OCI-LY1 (cell line): ENCODE measurements around the gene CAB39.

Experiments
- H2AFZ ChIP-seq: fragments of 200-600 bp; sonication (generic), shearing (Covaris generic); 2 replicates; pipeline ENCODE4 v1.6.0; 2014; ENCODE audit warnings: antibody characterized with exemption, mild to moderate bottlenecking, low read length
- H3F3A ChIP-seq: fragments of 200-600 bp; sonication (generic), shearing (Covaris generic); 2 replicates; pipeline ENCODE4 v1.6.0; 2014; ENCODE audit warnings: mild to moderate bottlenecking, antibody characterized with exemption, low read length, moderate library complexity; ENCODE audit not compliant: insufficient read depth
- H3K27ac ChIP-seq: fragments of 200-600 bp; sonication (generic); 2 replicates; pipeline ENCODE4 v1.5.1; 2014; ENCODE audit warnings: low read length, mixed run types, mild to moderate bottlenecking, low read depth; ENCODE audit not compliant: poor library complexity, severe bottlenecking
- H3K27me3 ChIP-seq: fragments of 200-600 bp; sonication (generic); 2 replicates; pipeline ENCODE4 v1.6.0; 2014; ENCODE audit warnings: antibody characterized with exemption, mild to moderate bottlenecking, low read length, moderate library complexity; ENCODE audit not compliant: insufficient read depth
- H3K36me3 ChIP-seq: fragments of 200-600 bp; sonication (generic); 2 replicates; pipeline ENCODE4 v1.6.1; 2014; ENCODE audit warnings: mild to moderate bottlenecking, antibody characterized with exemption, low read length, moderate library complexity, mixed read lengths; ENCODE audit not compliant: insufficient read depth
- H3K4me1 ChIP-seq: fragments of 200-600 bp; sonication (generic); 2 replicates; pipeline ENCODE4 v1.5.1; 2014; ENCODE audit warnings: mild to moderate bottlenecking, low read length, moderate library complexity; ENCODE audit not compliant: insufficient read depth, severe bottlenecking
- H3K4me2 ChIP-seq: fragments of 200-600 bp; sonication (generic), shearing (Covaris generic); 2 replicates; pipeline ENCODE4 v1.6.1; 2014; ENCODE audit warnings: low read length
- H3K4me3 ChIP-seq: fragments of 200-600 bp; sonication (generic); 2 replicates; pipeline ENCODE4 v1.5.1; 2014; ENCODE audit warnings: low read length, low read depth, mild to moderate bottlenecking, mixed read lengths; ENCODE audit not compliant: poor library complexity, severe bottlenecking
- H3K79me2 ChIP-seq: fragments of 200-600 bp; shearing (Covaris generic); 2 replicates; pipeline ENCODE4 v1.6.1; 2016; ENCODE audit warnings: mixed run types, low read length, mixed read lengths; ENCODE audit not compliant: insufficient read depth
- H3K9ac ChIP-seq: fragments of 200-600 bp; sonication (generic), shearing (Covaris generic); 2 replicates; pipeline ENCODE4 v1.6.1; 2014; ENCODE audit warnings: mild to moderate bottlenecking, low read length, mixed read lengths
- H3K9me2 ChIP-seq: fragments of 200-600 bp; sonication (generic), shearing (Covaris generic); 2 replicates; pipeline ENCODE4 v1.6.1; 2014; ENCODE audit warnings: low read depth, mild to moderate bottlenecking, low read length, mixed read lengths
- H3K9me3 ChIP-seq: fragments of 200-600 bp; shearing (Covaris generic); 2 replicates; pipeline ENCODE4 v1.6.1; 2014; ENCODE audit warnings: low read length, mixed read lengths
- H4K20me1 ChIP-seq: fragments of 200-600 bp; sonication (generic), shearing (Covaris generic); 2 replicates; pipeline ENCODE4 v1.6.0; 2016; ENCODE audit warnings: mild to moderate bottlenecking, low read length; ENCODE audit not compliant: insufficient read depth
- EZH2 ChIP-seq: fragments of 200-600 bp; sonication (generic), shearing (Covaris generic); IDR thresholded peaks from 2 replicates; pipeline ENCODE4 v1.8.0; 2017; ENCODE audit warnings: borderline replicate concordance, mixed run types, mild to moderate bottlenecking, antibody characterized with exemption, low read length, moderate library complexity, mixed read lengths
- TF ChIP-seq, protein P1 (sequence below): fragments of 200-600 bp; sonication (generic), shearing (Covaris generic); IDR thresholded peaks from 2 replicates; pipeline ENCODE4 v1.5.1; 2017; ENCODE audit warnings: mild to moderate bottlenecking, antibody characterized with exemption, low read length, moderate library complexity, mixed read lengths

Gene CAB39

DNA sequence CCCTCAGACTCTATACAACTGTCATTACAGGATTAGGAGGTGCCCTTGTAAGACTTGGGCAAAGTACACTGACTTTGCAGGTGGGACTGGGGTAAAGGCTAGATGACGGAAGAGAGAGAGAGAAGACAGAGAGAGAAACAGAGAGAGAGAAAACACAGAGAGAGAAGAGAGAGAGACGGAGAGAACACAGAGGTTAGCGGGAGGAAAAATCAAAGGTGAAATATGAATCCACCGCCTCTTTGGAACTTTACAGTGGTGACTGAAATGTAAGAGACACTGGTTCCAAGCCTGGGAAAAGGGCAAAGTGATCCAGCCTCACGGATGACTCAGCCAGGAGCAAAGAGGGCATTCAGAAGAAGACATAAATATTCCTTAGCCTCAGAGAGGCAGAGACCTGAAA is 25.1 kb upstream of the CAB39 start:
- no peaks in the 10 kb centered on the region for H3K9me2 ChIP-seq
- TF ChIP-seq, protein P1, sequence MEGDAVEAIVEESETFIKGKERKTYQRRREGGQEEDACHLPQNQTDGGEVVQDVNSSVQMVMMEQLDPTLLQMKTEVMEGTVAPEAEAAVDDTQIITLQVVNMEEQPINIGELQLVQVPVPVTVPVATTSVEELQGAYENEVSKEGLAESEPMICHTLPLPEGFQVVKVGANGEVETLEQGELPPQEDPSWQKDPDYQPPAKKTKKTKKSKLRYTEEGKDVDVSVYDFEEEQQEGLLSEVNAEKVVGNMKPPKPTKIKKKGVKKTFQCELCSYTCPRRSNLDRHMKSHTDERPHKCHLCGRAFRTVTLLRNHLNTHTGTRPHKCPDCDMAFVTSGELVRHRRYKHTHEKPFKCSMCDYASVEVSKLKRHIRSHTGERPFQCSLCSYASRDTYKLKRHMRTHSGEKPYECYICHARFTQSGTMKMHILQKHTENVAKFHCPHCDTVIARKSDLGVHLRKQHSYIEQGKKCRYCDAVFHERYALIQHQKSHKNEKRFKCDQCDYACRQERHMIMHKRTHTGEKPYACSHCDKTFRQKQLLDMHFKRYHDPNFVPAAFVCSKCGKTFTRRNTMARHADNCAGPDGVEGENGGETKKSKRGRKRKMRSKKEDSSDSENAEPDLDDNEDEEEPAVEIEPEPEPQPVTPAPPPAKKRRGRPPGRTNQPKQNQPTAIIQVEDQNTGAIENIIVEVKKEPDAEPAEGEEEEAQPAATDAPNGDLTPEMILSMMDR = no peak
- no peak for TF ChIP-seq EZH2
- no peak overlapping the region for H3K4me3 ChIP-seq
- no peaks in the 10 kb centered on the region for H3K9me3 ChIP-seq
- H3K9ac ChIP-seq = no peak overlapping the region
- no peak overlapping the region for H3K4me2 ChIP-seq
- no peaks in the 10 kb centered on the region for H3K27me3 ChIP-seq
- no peaks in the 10 kb centered on the region for H3K79me2 ChIP-seq
- no peaks in the 10 kb centered on the region for H3F3A ChIP-seq
- H3K4me1 ChIP-seq = no peaks in the 10 kb centered on the region
- H4K20me1 ChIP-seq = no peaks in the 10 kb centered on the region
- H3K27ac ChIP-seq = no peak overlapping the region
- H2AFZ ChIP-seq = no peak overlapping the region
- no peaks in the 10 kb centered on the region for H3K36me3 ChIP-seq

DNA sequence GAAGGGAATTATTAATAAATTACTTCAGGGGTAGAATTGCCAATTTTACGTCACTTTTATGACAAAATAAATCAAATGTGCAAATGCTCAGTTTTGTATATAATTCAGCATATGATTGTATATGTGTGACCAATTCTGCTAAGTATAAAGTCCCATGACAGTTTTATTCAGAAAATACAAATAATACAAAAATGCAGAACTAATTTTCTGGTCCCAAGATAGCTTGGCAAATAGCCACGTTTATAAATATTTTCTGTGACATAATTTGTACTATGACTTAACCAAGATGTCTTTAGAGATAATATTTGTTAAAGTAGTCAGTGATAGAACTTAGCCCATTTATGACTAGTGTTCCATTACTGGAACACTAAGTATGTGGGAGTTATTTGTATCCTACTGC is 24.2 kb upstream of the CAB39 start:
- no peaks in the 10 kb centered on the region for H3K79me2 ChIP-seq
- TF ChIP-seq EZH2 = no peak
- TF ChIP-seq, protein P1 = no peak
- H3K4me1 ChIP-seq = no peaks in the 10 kb centered on the region
- no peaks in the 10 kb centered on the region for H3K36me3 ChIP-seq
- no peak overlapping the region for H3K9ac ChIP-seq
- no peaks in the 10 kb centered on the region for H3K27me3 ChIP-seq
- H4K20me1 ChIP-seq = no peaks in the 10 kb centered on the region
- H3K27ac ChIP-seq = no peak overlapping the region
- no peak overlapping the region for H3K4me3 ChIP-seq
- H3K9me3 ChIP-seq = no peaks in the 10 kb centered on the region
- H2AFZ ChIP-seq = no peak overlapping the region
- no peak overlapping the region for H3K4me2 ChIP-seq
- H3K9me2 ChIP-seq = no peaks in the 10 kb centered on the region
- no peaks in the 10 kb centered on the region for H3F3A ChIP-seq

DNA sequence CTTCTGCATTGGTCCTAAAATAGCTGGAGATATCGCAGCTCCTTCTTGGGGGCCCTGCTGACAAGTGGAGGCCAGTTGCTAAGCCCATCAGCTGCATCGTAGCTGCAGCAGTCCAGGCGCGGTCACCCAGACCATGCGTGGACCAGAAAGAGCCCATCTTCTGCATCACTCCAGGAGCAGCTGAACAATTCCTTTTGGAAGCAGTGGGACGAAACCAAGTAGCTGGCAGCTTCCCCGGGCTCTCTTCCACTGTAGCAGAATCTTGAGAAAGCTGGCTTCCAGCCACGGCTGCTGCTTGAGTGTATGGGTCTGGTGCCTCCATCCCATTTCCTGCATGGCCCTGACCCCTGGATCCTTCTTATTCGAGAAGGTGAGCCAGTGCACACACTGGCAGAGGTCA is 22.2 kb upstream of the CAB39 start:
- Histone ChIP-seq H3K9me3 (no peaks in the 10 kb centered on the region), H3F3A (no peaks in the 10 kb centered on the region), H3K27me3 (no peaks in the 10 kb centered on the region), H3K27ac (no peak overlapping the region), H3K9ac (no peak overlapping the region), H3K4me1 (no peaks in the 10 kb centered on the region), H3K36me3 (no peaks in the 10 kb centered on the region), H3K4me3 (no peak overlapping the region), H3K4me2 (no peak overlapping the region), H3K79me2 (no peaks in the 10 kb centered on the region), H3K9me2 (no peaks in the 10 kb centered on the region), H4K20me1 (no peaks in the 10 kb centered on the region), H2AFZ (no peak overlapping the region)
- TF ChIP-seq, protein P1 = no peak
- TF ChIP-seq EZH2 = no peak
